Lower leg skin (tissue), 4 donors: Measurements from ENCODE around the gene STRN4. TPM values are rescaled to one million over a fixed set of nuclear protein-coding genes. Genes with fewer than 3 reads are reported as not detected.

Experiments
- DNase-seq, 2 donors: peaks; one replicate each; pipeline ENCODE4 v3.0.0-alpha.2; 2019; ENCODE audit warnings: low spot score in 2 of 2
- H3K4me3 ChIP-seq: fragments of 200-600 bp; sonication (generic); 2 replicates; pipeline ENCODE4 v1.5.1; 2017; ENCODE audit warnings: mild to moderate bottlenecking, low read depth; ENCODE audit not compliant: poor library complexity, severe bottlenecking
- POLR2A ChIP-seq, 2 donors: fragments of 450-650 bp; IDR thresholded peaks; one replicate each; pipeline ENCODE4 v1.6.1; 2016 to 2017; ENCODE audit warnings: antibody characterized with exemption in 2 of 2, mild to moderate bottlenecking in 1 of 2, moderate library complexity in 1 of 2
- WGBS, 2 donors: methylation state at CpG; one replicate each; pipeline ENCODE4 v1.1.5; 2018; 5-methylcytosine and 5-hydroxymethylcytosine counted together
- intact Hi-C: fragments of 100-400 bp; cut with DNase I; formaldehyde crosslinking; loops from one replicate; pipeline ENCODE4 v1.15.0; 2023; ENCODE audit warnings: low total_unique reads
- total RNA-seq, 4 donors: library from RNA; depleted of rRNA; stranded (reverse); fragments of >200 nt; gene quantifications; one replicate each; pipeline ENCODE4 v1.1.0, GENCODE V29; 2016
- TF ChIP-seq, protein P1 (sequence below), 3 donors: fragments of 450-650 bp; IDR thresholded peaks; one replicate each; pipeline ENCODE4 v1.5.1; 2016; ENCODE audit warnings: antibody characterized with exemption in 3 of 3, mild to moderate bottlenecking in 3 of 3, moderate library complexity in 2 of 3

STRN4 gene
- total RNA-seq, 4 donors from 2014 or later, result 81.5 to 97.6 (median 93.5) TPM

GRCh38 chr19:46704379-46705076 lies 41.7 kb downstream of the STRN4 start:
- TF ChIP-seq, protein P1, sequence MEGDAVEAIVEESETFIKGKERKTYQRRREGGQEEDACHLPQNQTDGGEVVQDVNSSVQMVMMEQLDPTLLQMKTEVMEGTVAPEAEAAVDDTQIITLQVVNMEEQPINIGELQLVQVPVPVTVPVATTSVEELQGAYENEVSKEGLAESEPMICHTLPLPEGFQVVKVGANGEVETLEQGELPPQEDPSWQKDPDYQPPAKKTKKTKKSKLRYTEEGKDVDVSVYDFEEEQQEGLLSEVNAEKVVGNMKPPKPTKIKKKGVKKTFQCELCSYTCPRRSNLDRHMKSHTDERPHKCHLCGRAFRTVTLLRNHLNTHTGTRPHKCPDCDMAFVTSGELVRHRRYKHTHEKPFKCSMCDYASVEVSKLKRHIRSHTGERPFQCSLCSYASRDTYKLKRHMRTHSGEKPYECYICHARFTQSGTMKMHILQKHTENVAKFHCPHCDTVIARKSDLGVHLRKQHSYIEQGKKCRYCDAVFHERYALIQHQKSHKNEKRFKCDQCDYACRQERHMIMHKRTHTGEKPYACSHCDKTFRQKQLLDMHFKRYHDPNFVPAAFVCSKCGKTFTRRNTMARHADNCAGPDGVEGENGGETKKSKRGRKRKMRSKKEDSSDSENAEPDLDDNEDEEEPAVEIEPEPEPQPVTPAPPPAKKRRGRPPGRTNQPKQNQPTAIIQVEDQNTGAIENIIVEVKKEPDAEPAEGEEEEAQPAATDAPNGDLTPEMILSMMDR (IDR thresholded peaks at IDR 0.05), result peak in 1 of 3 donors; percentile 81
- TF ChIP-seq POLR2A (IDR thresholded peaks at IDR 0.05), result no peak
- DNase-seq, result peak; percentile 57 to 96
- WGBS, 2 donors, result 43 to 46% methylated on average over 20 to 21 of the region's 21 CpGs
- no peak overlapping the region for H3K4me3 ChIP-seq
- intact Hi-C loops, result no loop called here

DNA sequence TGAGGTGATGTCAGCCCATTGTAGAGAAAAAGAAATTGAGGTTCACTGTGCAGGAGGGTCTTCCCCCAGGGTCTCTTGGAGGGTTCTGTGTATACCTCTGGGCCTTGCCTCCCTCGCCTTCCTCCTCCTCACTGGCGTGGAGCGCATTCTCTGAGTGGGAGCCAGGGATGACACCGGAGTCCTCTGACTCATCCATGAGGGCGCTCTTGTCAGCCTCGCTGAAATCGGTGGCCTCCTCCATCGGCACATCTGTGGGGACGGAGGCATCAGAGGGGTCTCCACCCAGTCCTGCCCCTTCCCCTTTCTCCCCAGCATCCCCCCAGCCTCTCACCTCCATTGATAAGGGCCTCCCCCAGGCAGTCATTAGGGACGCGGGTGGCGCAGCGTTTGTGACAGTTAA lies 45.5 kb downstream of the STRN4 start:
- no peak for DNase-seq
- no peak overlapping the region for H3K4me3 ChIP-seq
- TF ChIP-seq, protein P1 (IDR thresholded peaks at IDR 0.05), result no peak
- TF ChIP-seq POLR2A (IDR thresholded peaks at IDR 0.05), result no peak
- intact Hi-C loops, result no loop called here
- 86 to 88% methylated on average over 13 of the region's 13 CpGs for WGBS, 2 donors

DNA sequence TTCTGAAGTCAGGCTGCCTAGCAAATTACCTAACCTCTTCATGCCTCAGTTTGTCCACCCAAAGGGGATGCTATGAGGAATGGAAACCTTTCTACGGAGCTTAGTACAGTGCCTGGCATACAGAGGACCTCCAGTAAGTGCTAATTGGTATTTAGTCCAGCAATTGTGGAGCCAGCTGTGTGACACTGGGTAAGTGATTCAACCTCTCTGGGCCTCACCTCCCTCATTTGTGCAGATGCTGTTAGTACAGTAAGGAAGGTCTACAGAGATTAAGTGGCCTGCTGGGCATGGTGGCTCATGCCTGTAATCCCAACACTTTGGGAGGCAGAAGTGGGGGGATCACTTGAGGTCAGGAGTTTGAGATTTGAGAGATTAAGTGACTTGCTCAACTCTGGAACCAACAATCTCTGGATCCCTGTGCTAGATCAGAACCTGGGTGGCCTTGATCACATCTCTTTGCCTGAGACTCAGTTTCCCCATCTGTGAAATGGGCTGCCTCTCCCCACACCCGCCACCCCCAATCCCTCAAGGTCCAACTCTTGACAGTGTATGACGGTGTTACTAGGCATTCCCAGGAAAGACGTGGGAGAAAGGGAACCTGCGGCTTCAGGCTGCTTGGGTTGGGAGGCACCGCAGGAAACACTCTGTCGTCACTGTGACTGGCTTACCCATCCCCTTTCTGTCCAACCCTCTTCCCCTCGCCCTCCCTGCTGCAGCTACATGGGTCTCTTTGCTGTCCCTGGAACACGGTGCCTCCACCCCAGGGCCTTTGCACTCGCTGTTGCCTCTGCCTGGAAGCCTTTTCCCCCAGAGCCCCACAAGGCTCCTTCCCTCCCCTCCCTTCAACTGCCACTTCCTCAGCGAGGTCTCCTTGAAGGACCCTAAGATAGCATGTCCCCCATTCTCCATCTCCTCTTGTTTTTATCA lies 47.6 kb downstream of the STRN4 start:
- 99% methylated on average over 11 of the region's 11 CpGs for WGBS, 2 donors
- no peak for DNase-seq
- TF ChIP-seq, protein P1 (IDR thresholded peaks at IDR 0.05), result no peak
- no peak for TF ChIP-seq POLR2A (IDR thresholded peaks at IDR 0.05)
- intact Hi-C loops, result no loop called here
- no peak overlapping the region for H3K4me3 ChIP-seq

- H3K4me3 ChIP-seq, result no peak overlapping the region
- WGBS, 2 donors, result 30 to 34% methylated on average over 39 of the region's 39 CpGs
- TF ChIP-seq, protein P1 (IDR thresholded peaks at IDR 0.05), result no peak
- TF ChIP-seq POLR2A (IDR thresholded peaks at IDR 0.05), result no peak
- peak; percentile 87 to 98 for DNase-seq
- intact Hi-C loops, result no loop called here
These were observed 48.9 kb downstream of the STRN4 start for GRCh38 chr19:46697204-46697960.

- no peak overlapping the region for H3K4me3 ChIP-seq
- WGBS, 2 donors, result 72 to 79% methylated on average over 9 of the region's 9 CpGs
- intact Hi-C loops, result no loop called here
- no peak for TF ChIP-seq POLR2A (IDR thresholded peaks at IDR 0.05)
- TF ChIP-seq, protein P1 (IDR thresholded peaks at IDR 0.05), result no peak
- DNase-seq, result no peak
These were observed 49.4 kb downstream of the STRN4 start for GRCh38 chr19:46696866-46697203.
